ENCODE results near the gene TMEM143.
A peak's percentile ranks its signal among the peaks of the same experiment; 100 is the strongest.
"Not testable (repeated sequence)": the region's sequence is repeated elsewhere in the genome, so short reads cannot be mapped to it uniquely, and the experiment has no call there.

The TMEM143 gene

GRCh38 chr19:48390188-48391099 lies 26.7 kb upstream of the TMEM143 start:
- DNase-seq: peak; percentile 72

DNA sequence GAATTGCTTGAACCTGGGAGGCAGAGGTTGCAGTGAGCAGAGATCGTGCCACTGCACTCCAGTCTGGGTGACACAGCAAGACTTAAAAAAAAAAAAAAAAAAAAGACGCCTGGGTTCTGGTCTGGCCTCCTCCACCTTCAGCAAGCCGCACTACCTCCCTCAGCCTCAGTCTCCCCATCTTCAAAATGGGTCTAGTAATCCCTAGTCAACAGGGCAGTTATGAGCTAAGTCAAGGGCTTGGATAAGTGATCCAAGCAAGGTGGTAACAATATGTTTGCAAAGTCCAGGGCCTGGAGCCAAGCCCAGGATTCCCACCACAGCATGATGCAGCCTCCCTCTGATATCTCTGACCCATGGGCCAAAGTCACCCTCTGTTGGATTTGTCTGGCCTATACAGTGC lies 23.2 kb upstream of the TMEM143 start:
- DNase-seq: no peak

- no peak for DNase-seq
Measured at GRCh38 chr19:48385461-48386087, 21.8 kb upstream of the TMEM143 start.

- no peak for DNase-seq
Measured at GRCh38 chr19:48382286-48382685, 18.5 kb upstream of the TMEM143 start.

- DNase-seq: no peak
Measured at GRCh38 chr19:48381178-48381950, 17.6 kb upstream of the TMEM143 start.

DNA sequence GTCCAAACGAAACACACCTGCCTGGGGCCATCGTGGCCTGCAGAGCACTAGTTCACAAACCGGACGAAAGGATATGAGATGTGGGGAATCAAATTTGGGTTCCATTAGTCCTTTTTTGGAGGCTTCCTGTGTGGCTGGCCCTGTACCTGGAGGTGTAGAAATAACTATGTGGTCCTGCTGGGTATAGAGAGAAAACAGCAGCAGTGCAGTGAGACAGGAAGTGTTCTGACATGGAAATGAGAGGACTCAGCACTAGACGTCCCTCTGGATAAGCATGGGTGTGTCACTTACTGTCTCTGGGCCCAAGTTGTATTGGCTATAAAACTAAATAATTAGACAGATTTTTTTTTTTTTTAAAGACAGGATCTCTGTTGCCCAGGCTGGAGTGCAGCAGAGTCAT lies 15.3 kb upstream of the TMEM143 start:
- no peak for DNase-seq

DNA sequence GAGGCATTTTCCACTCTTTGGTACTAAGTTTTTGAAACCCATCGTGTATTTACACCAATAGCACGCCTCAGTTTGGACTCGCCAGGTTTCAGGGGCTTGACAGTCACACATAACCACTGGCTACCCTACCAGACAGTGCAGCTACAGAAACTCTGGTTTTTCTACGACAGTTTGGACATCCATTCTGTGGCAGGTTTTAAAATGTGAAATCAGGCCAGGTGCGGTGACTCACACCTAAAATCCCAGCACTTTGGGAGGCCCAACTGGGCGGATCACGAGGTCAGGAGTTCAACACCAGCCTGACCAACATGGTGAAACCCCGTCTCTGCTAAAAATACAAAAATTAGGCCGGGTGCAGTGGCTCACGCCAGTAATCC lies 14.4 kb upstream of the TMEM143 start:
- DNase-seq: no peak

DNA sequence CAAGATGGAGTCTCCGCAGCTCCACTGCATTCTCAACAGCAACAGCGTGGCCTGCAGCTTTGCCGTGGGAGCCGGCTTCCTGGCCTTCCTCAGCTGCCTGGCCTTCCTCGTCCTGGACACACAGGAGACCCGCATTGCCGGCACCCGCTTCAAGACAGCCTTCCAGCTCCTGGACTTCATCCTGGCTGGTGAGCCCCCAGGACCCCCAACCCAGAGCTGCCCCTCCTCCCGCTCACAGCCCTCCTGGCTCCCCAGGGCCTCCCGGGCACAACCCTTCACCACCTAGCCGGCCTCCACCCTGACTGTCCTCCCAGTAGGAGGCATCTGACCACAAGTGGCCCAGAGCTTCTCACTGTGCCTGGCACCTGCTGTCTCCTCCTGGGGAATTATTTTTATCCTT lies 9.8 kb upstream of the TMEM143 start:
- DNase-seq: no peak

- DNase-seq: no peak
Measured at GRCh38 chr19:48372904-48373303, 9.2 kb upstream of the TMEM143 start.

DNA sequence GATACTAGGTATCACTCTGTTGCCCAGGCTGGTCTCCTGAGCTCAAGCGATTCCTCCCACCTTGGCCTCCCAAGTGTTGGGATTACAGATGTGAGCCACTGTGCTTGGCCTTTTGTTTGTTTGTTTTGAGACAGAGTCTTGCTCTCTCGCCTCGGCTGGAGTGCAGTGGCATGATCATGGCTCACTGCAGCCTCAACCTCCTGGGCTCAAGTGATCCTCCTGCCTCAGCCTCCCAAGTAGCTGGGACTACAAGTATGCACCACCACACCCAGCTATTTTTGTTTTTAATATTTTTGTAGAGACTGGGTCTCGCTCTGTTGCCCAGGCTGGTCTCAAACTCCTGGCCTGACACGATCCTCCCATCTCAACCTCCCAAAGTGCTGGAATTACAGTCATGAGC lies 8.0 kb upstream of the TMEM143 start:
- DNase-seq: not testable (repeated sequence)

- DNase-seq: no peak
Measured at GRCh38 chr19:48371367-48371766, 7.6 kb upstream of the TMEM143 start.

GRCh38 chr19:48370955-48371354 lies 7.2 kb upstream of the TMEM143 start:
- no peak for DNase-seq

DNA sequence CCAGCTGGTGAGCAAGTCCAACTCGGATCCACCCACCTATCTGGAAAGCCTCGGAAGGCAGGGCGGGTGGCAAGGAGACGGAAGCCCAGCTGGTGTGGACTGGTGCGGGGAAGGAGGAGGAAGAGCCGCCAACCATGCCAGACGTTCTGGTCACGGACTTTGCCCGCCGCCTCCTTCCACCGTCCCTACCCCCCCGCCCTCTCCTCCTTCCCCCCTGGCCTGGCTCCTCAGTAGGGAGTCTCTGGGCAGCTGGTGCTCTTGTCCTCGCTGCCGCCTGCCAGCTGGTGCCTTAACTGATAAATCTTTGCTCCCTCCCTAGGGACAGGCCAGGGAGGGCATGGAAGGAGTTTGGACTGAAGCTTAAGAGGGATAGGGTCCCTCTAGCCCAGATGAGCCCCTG lies 5.2 kb upstream of the TMEM143 start:
- no peak for DNase-seq

DNA sequence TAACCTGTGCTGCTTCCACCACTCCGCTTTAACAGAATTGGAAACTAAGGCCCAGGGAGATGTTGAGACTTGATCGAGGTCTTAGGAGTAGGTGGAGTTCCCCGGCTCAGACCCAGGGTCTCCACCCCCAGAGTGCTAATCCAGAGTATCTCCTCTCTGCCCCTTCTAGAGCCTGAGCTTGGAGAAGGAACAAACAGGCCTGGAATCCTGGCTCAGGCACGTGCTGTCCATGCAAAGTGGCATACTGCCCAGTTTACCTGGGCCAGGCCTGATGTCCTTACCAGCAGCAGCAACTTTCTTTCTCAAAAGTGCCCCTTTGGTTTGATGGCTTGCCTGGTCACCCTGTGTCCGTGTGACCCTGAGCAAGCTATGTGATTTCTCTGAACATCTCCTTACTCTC lies 4.1 kb upstream of the TMEM143 start:
- DNase-seq: no peak

DNA sequence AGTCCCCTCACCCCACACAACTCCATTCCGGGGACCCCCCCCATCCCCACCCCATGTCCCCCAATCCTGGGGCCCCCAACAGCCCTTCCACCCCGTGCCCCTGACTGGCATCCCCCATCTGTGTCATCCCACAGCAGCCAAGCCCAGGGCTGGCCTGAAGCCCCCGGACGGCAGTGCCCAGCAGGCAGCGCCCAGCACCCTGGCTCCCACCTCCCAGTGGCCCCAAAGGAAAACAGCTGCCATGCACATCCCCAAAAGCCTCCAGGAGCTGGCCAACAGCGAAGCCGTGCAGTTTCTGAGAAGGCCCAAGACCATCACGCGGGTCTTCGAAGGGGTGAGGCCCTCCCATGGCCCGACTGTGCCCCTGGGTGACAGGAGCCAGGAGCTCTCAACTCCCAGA lies 1.9 kb upstream of the TMEM143 start:
- no peak for DNase-seq

DNA sequence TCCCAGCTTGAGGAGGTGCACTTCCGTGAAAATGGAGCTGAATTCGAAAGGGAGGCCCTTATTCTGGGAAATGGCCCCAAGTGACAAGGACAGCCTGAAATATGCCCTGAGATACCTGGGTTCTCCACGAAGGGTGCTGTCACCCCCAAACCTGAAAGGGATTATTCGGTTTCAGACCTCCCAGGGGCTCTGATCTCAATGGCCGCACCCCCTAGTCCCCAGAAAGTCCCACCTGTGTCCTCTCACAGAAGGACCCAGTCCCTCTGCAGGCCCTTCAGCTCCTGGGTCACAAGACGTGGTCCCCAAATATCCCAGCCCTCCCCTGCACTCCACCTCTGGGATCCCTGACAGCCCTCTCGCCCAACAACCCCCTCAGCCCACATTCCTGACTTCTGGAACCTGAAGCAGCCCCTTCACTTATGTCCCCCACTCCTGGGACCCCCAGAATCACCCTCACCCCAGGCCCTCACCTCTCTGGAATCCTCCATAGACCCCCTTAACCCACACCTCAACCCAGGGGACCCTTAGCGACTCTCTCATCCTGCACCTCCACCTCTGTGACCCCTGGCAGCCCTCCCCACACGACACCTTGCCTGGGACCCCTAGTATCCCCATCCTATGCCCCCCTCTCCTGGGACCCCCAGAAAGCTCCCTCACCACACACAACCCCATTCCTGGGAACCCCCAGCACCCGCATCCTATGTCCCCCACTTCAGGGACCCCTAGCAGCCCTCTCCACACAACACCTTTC lies 1.0 kb upstream of the TMEM143 start:
- no peak for DNase-seq

DNA sequence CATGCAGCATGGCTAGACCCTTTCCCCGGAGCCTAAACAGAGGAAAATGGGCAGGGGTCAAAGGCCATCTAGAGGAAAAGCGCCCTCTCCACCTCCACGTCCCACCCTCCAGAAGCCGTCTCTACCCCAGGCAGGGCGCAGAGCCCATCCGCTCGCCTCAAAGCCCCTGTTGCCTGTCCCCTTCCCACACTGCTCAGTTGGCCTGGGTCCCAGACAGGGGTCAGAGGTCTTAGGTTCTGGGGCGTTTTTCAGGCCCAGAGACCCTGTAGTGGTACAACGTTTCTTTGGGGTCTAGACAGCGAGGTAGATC lies 285 bp downstream of the TMEM143 start:
- DNase-seq: no peak

DNA sequence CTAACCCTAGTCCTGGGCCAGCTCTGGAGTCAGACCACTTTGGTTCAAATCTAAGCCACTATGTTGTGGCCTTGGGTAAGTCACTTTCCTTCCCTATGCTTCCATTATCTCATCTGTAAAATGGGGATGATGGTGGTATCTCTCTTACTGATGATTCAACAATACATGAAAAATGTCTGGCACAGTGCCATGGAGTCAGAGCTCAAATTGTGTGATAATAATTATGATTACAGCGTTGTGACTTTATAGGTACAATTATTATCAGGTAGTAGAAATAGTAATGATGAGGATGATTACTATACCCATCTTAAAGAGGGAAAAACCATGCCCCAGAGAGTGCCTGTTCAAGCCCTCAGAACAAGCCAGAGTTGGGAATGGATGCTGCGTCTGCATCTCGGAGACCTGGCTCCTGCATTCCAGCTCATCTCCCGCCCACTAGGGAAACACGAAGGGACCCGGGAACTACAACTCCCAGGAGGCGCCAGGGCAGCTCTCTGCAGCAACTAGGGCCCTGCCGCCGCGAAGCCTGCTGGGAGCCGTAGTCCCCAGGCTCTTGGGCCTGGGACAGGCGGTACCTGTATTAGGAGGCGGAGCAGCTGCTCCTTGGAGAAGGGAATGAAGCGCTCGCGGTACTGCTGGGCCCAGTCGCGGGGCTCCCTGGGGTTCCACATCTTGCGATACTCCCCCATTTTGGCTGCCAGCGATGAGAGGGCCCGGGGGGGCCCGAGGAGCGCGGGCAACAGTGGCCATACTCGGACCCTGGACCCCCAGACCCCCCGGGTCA lies 832 bp downstream of the TMEM143 start:
- peak; percentile 96 for DNase-seq

DNA sequence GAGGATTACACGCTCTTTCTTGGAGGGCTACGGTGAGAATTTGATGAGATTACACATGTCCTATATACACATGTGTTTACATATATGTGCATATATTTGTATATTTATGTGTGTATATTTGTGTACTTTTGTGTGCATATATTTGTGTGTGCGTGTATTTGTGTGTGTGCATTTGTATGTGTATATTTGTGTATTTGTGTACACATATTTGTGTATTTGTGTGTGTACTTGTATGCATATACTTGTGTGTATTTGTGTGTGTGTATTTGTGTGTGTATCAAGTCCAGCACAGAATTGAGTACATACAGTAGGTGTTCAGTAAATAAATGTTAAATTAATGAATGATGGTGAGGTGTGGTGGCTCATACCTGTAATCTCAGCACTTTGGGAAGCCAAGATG lies 1.8 kb downstream of the TMEM143 start:
- DNase-seq: no peak

DNA sequence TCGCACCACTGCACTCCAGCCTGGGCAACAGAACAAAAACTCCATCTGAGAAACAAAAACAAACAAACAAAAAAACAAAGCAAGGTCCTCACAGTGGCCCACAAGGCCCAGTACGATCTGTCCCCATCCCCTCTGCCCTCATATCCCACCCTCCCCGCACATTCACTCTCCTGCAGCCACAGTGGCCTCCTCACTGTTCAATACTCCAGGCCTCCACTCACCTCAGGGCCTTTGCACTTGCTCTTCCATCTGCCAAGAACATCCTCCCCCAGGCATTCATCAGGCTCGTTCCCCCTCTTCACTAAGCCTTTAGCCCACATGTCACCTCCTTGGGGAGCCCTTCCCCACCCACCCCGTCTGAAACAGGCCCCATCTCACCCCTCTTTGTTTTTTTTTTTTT lies 4.6 kb downstream of the TMEM143 start:
- DNase-seq: no peak

DNA sequence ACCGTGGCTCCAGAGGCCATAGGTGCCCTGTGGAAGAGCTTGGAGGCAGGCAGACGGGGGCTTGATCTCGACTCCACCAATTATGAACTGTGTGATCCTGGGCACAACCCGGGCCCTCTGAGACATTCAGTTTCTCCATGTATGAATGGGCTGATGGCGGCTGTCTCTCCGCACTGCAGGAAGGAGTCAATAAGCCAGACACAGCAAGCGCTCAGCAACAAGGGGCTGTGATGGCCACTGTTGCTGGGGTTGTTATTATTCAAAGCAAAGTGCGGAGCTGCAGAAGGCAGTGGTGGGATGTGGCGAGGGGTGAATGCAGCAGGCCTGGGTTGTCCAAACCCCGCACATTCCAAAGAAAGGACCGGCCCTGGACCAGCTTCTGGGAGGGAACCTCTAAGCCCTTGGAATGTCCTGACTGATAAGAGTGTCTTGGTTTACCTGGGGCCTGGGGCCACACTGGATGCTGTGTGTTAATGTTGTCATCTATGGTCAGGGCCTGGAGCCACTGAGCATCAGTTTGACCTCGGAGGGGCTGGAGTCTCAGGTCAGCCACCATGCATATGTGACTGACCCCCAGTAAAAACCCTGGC lies 8.3 kb downstream of the TMEM143 start:
- no peak for DNase-seq

All from activated CD4-positive, alpha-beta T cell treated with anti-CD3 and anti-CD28 coated beads, Interleukin-10, Interleukin-2, amounts not matched to agents 100 ng/mL and 50 ng/mL, durations not matched to agents 16 hours and 8 hours (primary cell).